Testis (tissue), 2 donors: Measurements from ENCODE around the gene DENND5B.

Experiments used
- CTCF ChIP-seq, 3 experiments: fragments of 450-650 bp in 2 of 3; fragments of 200-600 bp in 1 of 3; sonication (generic) in 1 of 3; IDR thresholded peaks; one replicate each; pipeline ENCODE4 v1.5.1; 2016 to 2019; ENCODE audit warnings: antibody characterized with exemption in 3 of 3, mild to moderate bottlenecking in 2 of 3, moderate library complexity in 1 of 3
- POLR2A ChIP-seq: fragments of 450-650 bp; IDR thresholded peaks from one replicate; pipeline ENCODE4 v1.6.1; 2017; ENCODE audit warnings: antibody characterized with exemption, mild to moderate bottlenecking, moderate library complexity

- TF ChIP-seq POLR2A = no peak
- TF ChIP-seq CTCF (IDR thresholded peaks at IDR 0.05) = no peak
Observed at GRCh38 chr12:31363416-31363809, 227.5 kb downstream of the DENND5B start.
